GM19043 (cell line): ENCODE measurements around the gene SNAP23.
A peak's percentile ranks its signal among the peaks of the same experiment; 100 is the strongest.

Experiments used
- ATAC-seq: cut with Tn5 transposase; IDR thresholded peaks from one replicate; pipeline ENCODE4 v1.9.1; 2021; ENCODE audit warnings: low read depth; ENCODE audit not compliant: unreplicated experiment

Gene SNAP23

GRCh38 chr15:42495361-42496212 lies at the start of gene SNAP23:
SNAP23 (plus strand) TSS chr15:42495634; CDS start chr15:42511847, 16,213 bp downstream.
- peak; percentile 85 for ATAC-seq

DNA sequence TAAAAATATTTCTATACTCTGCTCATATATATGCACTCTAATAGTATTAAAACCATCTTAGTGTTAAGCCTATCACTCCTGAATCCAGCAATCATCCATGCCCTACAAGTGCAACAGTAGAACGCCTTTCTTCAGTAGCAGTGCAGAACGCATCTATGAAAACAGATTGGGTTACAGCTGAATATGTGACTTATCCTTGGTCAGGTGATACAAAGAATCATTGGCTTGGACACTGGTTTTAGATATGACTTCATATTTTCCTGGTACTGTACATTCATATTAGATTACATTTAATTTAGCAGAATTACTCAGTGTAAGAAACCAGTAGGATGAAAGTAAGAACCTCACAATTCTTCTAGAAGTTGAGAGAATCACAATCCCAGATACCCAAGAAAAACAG lies 47.8 kb upstream of the SNAP23 start:
- ATAC-seq: no peak

GRCh38 chr15:42448281-42448680 lies 47.2 kb upstream of the SNAP23 start:
- ATAC-seq: no peak

DNA sequence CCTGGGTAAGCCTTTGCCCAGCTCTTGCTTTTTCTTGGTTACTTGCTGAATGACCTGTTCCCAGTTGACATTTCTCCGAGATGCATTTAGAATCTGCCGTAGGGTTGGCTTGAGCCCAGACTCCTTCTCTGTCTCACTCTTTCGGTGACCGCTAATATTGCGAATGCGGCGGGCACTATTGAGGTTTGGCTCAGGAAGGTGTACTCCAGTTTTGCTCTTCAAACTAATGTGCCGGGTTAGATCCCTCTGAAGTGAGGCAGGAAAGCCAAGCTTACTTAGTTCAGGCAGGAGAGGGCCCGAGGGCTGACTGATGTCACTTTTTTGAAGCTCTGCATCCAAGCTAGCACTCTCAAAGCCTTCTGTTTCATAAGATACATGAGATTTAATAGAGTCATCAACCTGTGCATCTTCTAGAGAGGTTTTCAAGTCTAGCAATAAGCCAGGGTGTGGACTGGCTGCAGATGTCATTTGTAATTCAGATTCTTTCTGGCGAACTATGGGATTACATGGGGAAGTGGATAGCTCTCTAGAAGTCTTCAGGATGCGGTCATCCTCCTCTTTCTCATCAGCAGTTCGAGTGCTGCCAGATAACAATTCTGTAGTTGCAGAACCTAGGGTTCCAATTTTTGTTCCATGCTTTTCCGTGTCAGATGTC lies 45.5 kb upstream of the SNAP23 start:
- no peak for ATAC-seq

DNA sequence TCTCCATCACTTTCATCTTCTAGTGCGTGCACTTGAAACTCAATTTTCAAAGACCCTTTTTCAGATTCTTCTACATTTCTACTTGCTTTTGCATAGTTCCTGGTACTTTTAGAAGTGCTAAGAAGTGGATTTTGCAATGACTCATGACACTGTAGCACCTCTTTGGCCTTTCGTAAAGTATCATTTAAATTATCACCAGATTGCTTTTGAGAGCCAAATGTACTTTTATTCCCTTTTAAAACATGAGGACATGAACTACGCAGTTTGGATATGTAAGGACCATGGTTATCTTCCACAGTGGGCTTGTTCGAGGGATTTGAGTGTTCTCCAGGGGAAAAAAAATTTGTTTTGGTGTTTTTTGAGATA lies 45.0 kb upstream of the SNAP23 start:
- ATAC-seq: no peak

DNA sequence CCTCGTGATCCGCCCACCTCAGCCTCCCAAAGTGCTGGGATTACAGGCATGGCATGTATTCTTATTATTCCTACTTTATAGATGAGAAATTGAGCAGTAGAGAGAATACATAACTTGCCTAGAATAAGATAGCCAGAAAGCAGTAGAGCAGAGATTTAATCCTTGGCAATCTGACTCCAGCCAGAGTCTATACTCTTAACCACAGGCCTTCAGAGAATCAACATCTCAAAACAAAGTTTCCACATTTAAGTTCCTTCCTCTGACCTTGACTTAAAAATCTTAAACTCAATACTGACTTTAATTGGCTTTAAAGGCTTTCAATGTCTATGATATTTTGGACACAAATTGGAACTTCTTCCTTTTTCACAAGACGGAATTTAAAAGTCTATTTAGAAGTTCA lies 41.6 kb upstream of the SNAP23 start:
- no peak for ATAC-seq

DNA sequence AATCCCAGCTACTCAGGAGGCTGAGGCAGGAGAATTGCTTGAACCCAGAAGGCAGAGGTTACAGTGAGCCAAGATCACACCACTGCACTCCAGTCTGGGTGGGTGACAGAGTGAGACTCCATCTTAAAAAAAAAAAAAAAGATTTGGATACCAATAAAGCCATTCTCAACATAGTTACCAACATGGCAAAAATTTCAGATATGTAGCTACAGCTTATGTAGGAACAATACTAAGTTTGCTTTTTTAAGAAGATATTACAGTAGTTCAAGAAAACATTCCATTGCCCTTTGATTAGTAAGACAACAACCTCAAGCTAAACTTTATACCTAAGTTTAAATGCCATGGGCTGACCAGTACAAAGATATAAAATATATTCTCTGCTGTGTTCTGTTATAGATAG lies 38.9 kb upstream of the SNAP23 start:
- no peak for ATAC-seq

DNA sequence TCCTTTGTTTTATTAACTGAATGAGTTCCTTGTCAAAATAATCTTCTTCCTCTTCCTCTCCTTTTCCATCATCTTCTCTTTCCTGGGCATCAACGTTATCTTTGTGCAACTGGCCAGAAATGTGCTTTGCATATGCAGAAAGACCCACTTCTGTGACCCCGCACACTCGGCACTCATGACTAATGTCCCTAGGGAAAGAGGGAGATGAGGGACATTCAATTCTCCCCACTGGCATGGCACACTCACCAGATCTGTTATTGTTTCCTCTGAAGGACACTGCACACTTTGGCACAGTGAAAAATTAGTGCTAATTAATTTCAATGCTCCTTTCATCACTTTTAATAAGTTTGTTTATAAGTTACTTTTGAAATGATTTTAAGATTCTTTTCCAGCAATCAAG lies 38.5 kb upstream of the SNAP23 start:
- no peak for ATAC-seq

- ATAC-seq: no peak
These were observed 37.7 kb upstream of the SNAP23 start for GRCh38 chr15:42457445-42458442.

DNA sequence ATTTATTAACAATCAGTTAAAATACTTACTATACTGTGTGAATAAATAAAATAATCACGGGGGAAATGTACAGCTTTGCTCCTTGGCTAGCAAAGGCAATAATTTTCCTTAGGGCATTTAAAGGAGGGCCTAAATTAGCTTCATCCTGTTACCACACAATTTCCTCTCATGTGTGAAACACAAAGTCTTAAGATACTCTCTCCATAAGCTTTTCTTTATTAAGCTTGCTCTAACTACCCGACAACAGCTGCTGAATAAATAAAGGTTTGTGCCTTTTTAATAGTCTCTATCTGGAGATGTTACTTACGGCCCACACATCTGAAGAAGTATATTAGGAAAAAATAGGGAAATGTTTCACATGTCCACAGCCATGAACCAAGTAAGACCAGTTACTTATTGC lies 34.2 kb upstream of the SNAP23 start:
- ATAC-seq: no peak

DNA sequence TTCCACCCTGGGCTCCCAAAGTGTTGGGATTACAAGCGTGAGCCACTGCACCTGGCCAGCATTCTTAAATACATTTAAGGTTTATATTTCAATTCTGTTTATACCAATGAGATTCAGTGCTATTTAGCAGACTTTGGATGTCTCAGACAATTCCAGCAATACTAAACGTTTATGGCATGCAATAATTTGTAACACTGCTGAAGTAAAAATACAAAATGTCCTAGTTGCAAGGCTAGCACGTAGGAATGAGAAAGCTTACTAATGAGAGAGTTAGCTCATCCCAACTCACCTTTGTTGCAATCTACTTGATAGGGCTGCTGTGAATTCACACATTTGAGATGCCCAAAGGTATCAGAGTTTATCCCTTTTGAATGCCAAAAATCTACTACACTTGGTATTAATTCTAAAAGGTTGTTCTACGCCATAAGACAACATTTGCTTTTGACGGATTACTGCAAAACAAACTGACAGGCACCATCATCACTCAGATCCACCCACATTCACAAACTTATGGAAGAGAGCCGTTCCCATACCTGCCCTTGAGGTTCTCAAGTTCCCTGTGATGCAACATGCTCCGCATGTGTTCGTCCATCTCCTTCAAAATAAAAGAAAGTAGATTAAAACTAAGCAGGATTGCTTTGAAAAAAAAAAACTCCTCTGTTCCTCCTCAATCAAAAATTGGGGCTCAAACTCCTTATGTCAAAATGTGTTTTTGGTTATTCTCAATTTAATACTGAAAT lies 29.7 kb upstream of the SNAP23 start:
- ATAC-seq: no peak

DNA sequence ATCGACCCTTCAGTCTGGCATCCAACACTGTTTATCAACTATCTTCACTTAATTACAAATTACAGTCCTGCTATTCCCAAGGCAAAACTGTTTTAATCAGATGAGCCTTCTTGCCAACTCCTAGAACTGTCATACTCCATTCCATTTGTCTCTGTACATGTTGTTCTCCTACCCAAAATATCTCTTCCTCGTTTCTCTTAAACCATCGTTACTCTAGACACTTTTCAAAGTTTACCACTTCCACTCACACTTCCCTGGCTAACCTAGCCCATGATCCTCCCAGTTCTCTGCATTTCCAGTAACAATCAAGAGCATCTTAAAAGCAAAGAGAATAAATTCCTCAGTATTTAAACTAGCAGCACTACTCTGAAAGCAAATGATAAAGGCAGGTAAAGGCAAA lies 24.4 kb upstream of the SNAP23 start:
- ATAC-seq: no peak

DNA sequence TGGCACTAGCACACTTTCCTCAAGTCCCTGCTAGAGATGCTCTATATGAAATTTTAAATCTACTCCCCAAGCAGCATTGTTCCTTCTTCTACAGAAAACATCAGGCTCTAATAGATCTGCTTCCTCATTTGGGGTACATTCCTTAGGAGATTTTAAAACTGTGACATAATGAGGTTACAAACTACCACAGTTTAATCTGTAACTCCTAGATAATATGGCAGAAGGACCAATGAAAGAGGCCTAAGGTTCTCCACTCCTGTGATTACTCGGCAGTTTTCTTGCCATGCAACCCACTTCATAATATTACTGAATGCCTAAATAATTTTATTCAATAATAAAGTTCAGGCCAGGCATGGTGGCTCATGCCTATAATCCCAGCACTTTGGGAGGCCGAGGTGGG lies 20.6 kb upstream of the SNAP23 start:
- ATAC-seq: no peak

DNA sequence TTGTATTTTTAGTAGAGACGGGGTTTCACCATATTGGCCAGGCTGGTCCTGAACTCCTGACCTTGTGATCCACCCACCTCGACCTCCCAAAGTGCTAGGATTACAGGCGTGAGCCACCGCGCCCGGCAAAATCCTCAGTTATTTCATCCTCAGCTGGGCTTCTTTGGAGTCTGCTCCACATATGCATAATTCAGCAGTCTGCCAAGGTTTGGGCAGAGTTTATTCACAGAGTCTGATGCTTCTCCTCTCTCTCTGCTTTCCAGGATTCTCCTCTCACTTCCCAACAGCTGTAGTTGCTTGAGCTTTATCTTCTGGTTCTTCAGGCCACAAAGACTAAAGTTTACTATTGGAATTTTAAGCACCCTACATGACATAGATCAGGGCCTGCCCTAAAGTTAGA lies 12.7 kb upstream of the SNAP23 start:
- ATAC-seq: no peak

GRCh38 chr15:42483677-42484076 lies 11.8 kb upstream of the SNAP23 start:
- no peak for ATAC-seq

DNA sequence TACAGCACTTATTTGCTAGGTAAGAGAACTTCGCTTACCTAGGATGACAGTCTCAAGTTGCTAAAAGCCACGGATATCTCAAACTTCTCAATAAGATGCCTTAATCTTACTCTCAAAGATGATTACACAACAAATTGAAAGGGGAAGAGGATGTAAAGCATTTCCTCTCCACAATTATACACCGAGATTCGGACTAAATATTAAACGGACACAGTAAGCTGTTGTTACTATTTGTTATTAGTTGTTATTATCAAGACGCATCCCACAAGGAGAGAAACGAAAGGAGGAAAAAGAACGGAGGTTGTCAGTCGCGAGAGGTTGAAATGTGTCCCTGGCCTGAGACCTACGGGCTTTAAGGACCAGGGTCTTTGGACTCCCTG lies 5.2 kb upstream of the SNAP23 start:
- ATAC-seq: no peak

GRCh38 chr15:42490671-42491538 lies 4.5 kb upstream of the SNAP23 start, which contains the start of gene ZNF106:
ZNF106 (minus strand) TSS chr15:42491141; CDS start chr15:42472289, 18,852 bp downstream.
- ATAC-seq: no peak

DNA sequence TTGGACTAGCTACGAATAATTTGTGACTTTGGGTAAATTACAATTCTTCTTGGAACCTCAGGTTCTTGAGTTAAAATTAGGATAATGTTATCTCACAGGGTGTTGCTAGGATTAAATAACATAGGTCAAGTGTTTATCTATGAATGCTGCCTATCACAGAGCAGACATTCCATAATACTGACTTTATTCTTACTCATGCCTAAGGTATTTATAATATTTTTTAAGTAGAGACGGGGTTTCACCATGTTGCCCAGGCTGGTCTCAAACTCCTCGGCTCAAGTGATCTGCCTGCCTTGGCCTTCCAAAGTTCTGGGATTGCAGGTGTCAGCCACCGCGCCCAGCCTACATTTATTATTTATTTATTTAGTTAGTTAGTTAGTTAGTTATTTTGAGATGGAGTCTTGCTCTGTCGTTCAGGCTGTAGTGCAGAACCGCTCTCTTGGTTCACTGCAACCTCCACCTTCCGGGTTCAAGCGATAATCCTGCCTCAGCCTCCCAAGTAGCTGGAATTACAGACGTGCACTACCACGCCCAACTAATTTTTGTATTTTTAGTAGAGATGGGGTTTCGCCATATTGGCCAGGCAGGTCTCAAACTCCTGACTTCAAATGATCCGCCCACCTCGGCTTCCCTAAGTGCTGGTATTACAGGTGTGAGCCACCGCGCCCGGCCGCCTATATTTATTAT lies 3.8 kb upstream of the SNAP23 start:
- no peak for ATAC-seq

DNA sequence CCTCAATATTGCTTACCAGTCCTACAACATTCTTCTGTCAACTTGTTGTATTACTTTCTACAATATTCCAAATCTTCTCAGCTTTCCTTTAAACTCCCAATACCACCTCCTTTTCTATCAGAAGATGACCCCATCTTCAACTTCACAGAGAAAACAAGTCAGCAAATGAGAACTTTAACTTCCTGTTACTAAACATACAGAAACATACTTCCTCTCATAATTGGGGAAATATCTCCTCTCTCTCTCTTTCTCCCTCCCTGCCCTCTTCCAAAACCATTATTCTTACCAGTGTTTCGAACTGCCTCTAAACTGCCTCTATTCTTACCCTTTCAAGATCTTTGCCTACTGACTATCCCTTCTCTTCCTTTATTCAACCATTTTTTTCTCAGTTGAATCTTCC lies 1.8 kb upstream of the SNAP23 start:
- ATAC-seq: no peak
